DMS79 treated with DMSO at 0.1 percent for 48 hours (cell line): ENCODE measurements around the gene HIF1A.
"Not testable (repeated sequence)": the region's sequence is repeated elsewhere in the genome, so short reads cannot be mapped to it uniquely, and the experiment has no call there.

ENCODE experiments used
- DNase-seq: peaks from one replicate; lab custom pipeline; 2025; lab: John Stamatoyannopoulos, UW

Gene HIF1A

DNA sequence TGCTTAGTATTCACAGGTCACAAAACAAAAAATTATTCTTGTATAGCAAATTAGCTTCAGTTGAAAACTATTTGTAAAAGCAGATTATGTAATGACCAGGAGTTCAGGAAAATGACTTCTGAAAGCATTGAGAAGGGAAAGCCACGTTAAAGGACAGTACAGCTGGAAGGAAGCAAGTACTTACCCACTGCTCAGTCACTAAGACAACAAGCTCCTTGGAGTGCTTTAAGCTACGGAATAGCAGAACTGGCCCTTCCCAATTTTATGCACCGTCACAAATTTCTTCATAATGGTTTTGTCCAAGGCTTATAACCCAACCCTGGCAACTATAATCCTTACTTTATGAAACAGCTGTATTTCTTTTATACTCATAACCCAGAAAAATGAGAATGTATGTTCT lies 54.0 kb downstream of the HIF1A start:
- DNase-seq, result no peak

DNA sequence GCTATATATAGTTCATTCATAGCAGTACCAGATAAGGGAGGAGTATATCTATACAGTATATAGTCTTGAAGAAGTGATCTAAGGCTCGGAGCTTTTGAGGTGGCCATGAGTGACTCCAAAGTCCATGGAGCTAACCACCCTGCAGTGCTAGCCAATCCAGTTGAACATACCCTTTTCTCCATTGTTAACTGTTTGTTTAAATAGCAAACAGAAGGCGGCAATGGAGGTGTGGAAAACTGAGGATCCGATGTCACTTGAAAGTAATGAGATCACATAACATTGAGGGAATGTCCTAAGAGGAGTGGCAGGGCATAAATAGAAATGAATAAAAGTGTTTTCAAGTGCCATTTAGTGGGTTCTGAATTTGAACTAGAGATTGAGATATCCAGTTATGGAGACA lies 54.6 kb downstream of the HIF1A start:
- DNase-seq, result peak; percentile 55

DNA sequence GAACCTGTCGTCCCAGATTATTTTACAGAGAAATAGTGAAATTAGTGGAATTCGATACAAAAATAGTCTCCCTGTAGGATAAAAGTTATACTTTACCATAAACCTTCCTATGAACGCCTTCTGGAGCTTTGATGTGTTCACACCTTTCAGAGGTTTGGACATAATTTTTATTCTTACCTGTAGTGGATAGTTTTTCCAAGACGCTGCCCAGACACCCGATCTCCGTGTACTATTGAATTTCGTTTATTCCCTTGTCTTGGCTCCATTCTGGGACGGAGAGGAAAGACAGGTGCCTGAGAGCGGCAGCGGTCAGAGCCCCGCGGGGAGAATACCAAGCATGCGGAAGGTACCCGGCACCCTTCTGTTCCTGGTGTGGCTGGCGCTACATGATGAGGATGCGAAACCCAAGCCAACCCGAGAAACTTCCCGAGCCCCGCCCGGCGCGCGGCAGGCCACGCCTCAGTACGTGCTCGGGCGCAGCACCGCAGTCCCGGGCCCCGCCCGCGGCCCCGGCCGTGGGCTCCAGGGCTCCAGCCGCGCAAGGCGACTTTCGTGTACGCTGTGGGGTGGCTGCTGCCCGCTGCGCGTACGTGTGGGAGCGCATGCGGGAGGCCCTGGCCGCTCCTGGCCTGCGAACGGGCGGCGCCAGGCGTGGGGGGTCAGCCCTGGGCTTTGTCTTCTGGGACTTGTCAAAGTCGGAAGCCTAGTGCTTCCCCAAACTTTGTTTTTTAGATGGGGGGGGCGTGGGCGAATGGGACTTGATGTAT lies 55.6 kb downstream of the HIF1A start:
- DNase-seq, result peak; percentile 84

DNA sequence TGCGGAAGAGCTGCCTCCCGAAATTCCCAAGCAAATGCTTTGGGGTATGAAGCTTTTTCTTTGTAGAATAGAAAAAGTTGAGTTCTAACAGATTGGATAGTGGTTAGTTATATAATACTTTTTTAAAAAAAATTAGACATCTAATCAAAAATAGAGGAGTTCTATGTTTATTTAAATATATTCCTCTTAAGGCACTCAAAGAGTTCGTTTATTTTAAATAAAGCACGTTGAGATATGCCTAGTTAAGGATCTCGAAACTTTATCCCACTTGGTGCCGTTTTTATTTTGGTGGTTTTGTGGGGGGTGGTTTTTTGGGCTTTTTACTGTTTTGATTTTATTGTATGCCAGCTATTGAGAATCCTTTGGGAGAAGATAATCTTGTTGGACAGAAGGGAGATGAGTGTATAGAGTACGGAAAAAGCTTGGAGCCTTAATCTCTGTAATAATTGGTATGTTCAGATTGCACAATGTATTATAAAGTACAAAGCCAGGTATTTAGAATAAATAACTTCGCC lies 56.2 kb downstream of the HIF1A start:
- DNase-seq, result no peak

DNA sequence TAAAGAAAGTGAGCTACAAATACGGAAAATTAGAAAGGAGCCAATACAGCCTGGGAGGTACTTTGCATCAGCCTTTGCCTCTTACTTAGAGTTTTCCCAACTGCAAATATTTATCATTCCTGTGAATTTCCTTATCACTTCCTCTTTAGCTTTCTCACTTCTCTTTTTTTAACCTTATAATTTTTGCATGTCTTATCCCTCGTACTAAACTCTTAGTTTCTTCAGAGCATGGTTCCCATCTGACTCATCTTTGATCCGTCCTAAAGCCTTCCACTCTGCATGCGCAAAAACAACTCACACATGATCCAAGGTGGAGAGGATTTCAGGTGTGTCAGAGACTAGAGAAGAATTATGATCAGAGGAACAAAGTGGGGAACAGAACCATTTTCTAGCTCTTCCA lies 57.3 kb downstream of the HIF1A start:
- no peak for DNase-seq

DNA sequence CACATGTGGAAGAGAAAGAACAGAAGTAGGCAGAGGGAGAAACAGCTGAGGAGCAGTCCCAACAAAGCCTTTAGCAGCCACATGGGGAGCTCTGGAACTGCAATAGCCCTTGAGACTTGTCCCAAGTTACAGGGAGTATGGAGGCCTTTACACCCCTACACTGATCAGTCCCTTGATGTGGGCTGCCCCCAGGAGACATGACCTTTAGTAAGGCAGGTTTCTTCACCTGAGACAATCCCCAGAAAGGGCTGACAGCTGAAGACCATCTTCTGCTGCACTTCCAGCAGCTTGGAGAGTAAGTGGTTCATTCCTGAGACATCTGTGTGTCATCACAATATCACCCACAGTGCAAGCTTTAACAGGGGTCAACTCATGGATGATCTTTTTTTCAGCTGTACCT lies 58.3 kb downstream of the HIF1A start:
- no peak for DNase-seq

DNA sequence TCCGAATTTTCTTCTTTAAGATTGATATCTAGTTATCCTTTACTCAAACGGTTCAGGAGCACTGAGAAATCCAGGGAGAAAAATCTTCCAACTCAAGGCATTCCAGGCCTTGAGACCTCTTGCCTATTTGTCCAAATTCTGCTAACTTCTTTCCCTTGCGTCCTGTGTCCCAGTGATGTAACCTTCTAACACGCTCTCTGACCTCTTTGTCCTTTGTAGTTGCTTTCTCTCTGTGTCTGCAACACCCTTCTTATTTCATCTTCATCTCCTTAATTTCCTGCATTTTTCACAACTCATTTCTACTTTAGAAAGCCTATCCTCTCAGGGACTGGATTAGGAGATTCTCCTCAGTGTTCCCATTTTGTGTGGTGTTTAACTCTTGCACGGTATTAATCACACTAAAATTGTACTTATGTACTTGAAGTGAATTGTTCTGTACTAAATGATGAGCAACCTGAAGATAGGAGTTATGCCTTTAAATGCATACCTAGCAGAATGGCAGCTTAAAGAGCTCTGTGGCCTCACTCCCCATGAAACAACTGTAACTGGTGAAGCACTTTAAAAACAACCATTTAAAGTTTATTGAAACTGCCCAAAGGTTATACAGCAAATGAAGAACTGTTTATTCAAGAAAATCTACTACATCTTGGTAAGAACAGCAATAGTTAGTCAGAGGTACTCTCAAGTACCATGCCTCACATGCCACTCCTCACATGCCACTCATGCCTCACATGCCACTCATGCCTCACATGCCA lies 59.5 kb downstream of the HIF1A start:
- no peak for DNase-seq

DNA sequence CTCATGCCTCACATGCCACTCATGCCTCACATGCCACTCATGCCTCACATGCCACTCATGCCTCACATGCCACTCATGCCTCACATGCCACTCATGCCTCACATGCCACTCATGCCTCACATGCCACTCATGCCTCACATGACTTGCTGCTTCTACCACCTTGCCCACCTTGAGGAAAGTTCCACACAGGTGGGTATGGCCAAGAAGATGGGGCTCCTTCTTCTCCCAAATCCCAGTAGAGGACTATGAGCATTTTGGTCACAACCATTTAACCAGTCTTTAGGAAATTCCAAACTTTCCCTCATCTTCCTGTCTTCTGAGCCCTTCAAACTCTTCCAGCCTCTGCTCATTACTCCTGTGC lies 60.0 kb downstream of the HIF1A start:
- not testable (repeated sequence) for DNase-seq

DNA sequence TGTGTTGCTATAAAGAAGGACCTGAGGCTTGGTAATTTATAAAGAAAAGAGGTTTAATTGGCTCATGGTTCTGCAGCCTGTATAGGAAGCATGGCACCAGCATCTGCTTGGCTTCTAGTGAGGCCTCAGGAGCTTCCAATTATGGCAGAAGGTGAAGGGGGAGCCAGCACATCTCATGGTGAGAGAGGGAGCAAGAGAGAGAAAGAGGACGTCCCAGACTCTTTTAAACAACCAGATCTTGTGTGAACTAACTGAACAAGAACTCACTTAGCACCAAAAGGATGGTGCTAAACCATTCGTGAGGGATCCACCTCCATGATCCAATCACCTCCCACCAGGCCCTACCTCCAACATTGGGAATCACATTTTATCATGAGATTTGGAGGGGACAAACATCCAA lies 60.8 kb downstream of the HIF1A start:
- no peak for DNase-seq

DNA sequence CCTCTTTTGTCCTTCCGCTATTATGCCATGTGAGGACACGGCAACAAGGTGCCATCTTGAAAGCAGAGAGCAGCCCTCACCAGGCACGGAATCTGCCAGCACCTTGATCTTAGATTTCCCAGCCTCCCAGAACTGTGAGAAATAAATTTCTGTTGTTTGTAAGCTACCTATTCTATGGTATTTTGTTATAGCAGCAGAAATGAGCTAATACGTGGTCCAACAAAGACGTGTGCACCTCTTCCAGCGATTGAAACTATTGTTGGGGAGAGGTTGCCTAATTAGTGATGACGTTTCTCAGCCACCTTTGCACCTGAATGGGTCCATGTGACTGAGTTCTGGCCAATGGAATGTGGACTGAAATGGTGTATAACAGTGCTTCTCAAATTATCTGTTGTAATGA lies 64.6 kb downstream of the HIF1A start:
- no peak for DNase-seq

DNA sequence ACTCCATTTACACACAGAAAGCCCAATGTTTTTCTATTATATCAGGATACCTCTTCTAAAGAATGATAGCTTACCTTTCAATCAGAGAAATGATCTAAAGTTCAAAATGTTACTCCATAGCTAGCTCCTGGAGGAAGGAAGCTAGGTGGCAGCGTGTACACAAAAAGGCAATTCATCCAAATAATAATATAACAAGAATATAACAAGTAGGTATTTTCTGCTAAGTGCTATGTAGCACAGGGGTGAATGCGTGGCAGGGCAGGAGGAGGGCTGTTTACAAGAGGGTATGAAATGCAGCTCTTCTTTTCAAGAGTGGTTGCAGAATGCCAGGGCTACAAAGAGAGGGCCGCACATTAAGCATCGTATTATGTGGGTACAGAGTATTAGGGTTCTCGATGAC lies 66.2 kb downstream of the HIF1A start:
- DNase-seq, result no peak

DNA sequence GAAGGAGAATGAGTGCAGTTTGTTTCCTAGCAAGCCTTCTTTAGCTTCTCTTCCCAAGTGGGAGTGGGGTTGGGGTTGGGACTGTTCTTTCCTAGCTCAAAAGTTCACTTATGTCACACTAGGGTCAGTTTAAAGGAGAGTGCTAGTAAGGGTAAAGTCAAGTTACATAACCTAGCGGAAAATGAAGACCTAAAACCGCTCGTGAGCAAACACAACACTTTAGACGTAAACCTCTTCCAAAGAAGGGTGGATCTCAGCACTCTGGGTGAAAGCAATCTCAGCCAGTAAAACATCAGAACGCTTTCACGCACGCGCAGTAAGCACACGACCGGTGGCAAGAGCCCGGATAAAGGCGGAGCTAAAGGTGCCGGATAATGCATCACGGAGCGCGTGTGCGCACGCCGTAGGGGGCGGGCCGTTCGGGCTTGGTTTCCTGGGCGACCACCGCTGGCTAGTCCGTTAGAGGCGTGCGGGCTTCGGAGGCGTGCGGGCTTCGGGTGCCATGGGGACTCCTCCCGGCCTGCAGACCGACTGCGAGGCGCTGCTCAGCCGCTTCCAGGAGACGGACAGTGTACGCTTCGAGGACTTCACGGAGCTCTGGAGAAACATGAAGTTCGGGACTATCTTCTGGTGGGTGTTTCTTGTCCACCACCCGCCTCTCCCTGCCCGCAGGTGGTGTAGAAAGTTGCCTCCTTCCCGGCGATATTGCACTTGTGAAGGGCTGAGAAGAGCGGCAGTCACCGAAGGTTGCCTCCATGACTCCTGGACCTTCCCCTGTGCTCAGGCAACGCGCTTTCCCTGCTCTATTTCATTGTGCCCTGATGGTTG lies 66.9 kb downstream of the HIF1A start, which contains the start of gene SNAPC1:
TSS of gene SNAPC1 (plus strand) at position 462 of the 828 bp plus-strand sequence. CDS start at position 503, 41 bp downstream.
- peak; percentile 100 for DNase-seq

DNA sequence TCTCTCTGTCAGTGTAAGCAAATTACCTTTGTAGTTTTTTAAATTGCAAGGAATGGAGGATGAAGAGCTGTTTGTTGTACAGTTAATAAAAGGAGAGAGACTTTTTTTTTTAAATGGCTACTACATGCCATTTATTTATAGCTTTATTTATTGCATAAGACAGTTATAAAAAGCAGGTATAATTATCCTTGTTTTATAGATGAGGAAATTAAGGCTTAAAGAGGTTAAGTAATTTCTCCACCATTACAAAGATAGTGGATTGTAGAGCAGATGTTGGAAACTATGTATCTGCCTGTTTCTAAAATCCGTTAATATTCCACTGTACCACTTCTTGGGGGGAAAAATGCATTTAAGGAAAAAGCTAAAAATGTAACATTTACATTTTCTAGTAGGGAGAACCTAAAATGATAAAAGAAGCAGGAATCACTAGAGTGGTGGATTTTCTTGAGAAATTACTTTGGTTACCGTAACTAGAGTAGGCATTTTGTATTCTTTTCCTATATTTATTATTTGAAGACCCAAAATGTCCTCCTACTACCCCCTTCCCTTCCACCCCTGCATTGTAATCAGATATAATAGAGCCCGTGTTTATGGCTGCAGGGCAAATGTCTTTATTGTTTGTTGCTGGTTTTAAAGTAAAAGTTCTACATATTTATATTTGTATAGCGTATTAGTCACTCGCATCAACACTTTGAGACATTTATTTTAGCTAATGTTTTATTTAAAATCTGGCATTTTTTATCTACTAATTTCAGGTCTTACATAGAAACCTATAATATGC lies 69.2 kb downstream of the HIF1A start:
- DNase-seq, result no peak

DNA sequence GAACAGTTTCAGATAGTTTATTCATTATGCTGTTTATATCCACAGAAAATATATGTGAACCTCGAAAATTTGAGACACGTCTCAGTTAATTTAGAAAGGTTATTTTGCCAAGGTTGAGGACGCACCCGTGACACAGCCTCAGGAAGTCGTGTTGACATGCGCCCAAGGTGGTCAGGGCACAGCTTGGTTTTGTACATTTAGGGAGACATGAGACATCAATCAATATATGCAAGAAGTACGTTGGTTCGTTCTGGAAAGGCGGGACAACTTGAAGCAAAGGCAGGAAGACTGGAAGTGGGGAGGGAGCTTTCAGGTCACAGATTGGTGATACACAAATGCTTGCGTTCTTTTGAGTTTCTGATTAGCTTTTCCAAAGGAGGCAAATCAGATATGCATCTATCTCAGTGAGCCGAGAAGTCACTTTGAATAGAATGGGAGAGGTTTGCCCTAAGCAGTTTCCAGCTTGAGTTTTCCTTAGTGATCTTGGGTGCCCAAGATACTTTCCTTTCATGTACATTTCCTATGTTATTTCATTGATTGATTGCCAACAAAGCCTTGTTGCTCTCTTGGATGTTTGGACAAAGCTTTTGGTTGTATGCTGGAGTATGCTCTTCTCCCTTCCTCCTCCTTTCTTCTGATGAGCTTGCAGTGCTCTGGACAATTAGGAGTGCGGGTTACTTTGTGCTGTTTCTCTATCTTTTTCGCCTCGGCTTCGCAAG lies 70.1 kb downstream of the HIF1A start:
- no peak for DNase-seq

DNA sequence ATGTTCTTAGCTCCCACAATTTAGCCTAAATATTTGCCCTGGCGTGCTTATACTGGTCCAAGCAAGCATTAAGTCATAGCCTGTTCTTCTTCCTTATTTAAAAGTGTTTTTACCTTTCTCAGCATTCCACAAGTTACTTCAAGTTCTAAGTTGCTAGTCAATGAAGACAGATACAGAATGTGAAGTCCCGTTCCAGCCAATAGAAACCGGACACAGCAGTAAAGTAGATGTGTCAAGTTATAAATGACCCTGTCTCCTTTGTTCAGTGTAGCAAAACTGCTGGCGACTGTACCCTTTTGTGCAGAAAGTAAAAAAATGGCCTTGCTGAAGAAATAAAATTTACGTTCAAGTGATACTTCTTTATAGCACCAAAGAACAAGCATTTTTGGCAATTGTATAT lies 70.8 kb downstream of the HIF1A start:
- DNase-seq, result no peak

DNA sequence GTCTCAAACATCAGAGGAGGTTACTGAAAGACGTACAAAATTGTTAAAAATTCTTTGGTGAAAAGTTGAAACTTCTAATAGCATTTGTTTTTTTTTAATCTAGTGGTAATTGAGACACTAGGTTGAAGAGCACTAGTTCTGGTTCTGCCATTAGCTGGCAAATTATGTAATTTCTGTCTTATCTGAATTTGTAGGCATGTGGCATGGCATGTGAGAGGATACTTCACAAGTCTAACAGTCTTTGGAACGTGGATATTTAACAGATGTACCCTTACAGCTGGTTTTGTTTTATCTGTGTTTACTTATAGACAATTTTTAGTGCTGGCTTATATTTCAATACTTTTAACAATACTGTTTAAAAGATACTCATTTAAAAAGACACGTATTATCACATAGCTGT lies 72.9 kb downstream of the HIF1A start:
- DNase-seq, result no peak

DNA sequence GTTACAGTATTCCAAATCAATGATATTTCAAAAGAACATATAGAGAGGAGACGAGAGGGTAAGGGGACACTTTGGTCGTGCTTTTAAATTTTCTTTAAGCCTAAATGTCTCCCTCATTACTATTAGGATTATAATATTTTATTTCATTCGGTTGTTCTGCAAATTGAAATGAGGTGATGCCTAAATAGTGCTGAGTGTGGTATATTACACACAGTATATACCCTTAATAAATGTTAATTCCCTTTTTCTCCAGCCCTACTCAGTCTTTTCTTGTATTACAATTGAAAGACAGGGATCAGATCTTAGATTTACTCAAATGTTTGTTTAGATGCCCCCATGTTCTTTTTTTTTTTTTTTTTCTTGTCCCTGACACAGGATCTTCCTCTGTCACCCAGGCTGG lies 74.6 kb downstream of the HIF1A start:
- DNase-seq, result no peak

DNA sequence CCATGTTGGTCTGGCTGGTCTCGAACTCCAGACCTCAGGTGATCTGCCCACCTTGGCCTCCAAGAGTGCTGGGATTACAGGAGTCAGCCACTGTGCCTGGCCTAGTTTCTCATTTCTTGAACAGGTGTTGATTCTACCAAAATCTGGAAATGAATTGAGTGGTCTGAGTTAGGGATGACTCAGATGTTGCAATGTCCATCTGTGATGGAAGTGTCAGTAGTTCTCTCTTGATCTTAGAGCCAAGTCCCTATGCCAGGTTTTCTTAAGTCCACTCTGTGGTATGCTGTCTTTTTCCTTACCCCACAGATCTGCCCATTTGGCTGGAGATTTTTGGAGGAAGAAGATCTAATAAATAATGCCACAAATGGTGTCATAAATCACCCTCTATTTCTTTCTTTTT lies 79.5 kb downstream of the HIF1A start:
- DNase-seq, result no peak

DNA sequence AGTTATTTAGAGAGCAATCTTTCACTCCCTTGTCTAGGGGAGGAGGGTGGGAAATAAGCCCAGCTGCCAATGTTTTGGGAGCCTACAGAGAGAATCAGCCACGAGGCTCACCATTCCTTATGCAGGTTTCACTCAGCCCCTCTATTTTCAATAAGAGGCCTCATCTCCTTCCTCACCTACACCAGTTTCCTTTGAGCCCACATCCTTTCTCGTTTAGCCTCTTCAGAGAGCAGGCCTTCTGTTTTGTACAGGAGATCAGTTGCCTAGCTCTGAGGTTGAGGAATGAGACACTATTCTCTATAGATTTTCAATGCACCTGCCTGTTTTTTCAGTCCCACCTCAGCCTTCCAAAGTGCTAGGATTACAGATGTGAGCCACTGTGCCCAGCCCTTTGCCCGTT lies 84.8 kb downstream of the HIF1A start:
- no peak for DNase-seq

DNA sequence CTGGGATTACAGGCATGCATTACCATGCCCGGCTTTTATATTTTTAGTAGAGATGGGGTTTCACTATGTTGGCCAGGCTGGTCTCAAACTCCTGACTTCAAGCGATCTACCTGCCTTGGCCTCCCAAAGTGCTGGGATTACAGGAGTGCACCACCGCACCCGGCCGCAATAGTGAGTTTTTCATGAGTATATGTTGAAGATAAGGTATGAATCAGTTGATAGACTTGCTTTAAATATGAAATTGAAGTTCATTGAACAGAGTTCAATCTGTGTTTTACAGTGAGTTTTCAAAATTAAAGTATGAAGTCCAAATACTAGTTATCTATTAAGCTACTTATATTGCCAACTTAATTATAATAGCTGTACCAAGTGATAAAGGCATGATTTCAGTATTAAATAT lies 102.0 kb downstream of the HIF1A start:
- no peak for DNase-seq
